GM12878 (cell line): ENCODE results near the gene MAOA.

Experiments
- ATF2 ChIP-seq: IDR thresholded peaks from 2 replicates; pipeline ENCODE4 v1.6.1; 2012; ENCODE audit warnings: low read length, inconsistent platforms
- E4F1 ChIP-seq: fragments of 450-650 bp; IDR thresholded peaks from 2 replicates; pipeline ENCODE4 v1.6.1; 2018; ENCODE audit warnings: borderline replicate concordance, mild to moderate bottlenecking; ENCODE audit not compliant: partially characterized antibody
- EP300 ChIP-seq, 2 experiments: fragments of 150-350 bp in 1 of 2; IDR thresholded peaks; 2 replicates each; pipeline ENCODE4 v1.6.1; 2011 to 2012; ENCODE audit warnings: low read depth in 2 of 2, low read length in 2 of 2, borderline replicate concordance in 1 of 2, improper control_type of control experiment in 1 of 2, inconsistent platforms in 1 of 2; ENCODE audit not compliant: control insufficient read depth in 1 of 2
- EZH2 ChIP-seq: IDR thresholded peaks from 2 replicates; pipeline ENCODE4 v1.6.1; 2012; ENCODE audit warnings: low read depth, mild to moderate bottlenecking, control low read depth, inconsistent platforms, low read length, borderline replicate concordance; ENCODE audit not compliant: control insufficient read depth
- JUND ChIP-seq: IDR thresholded peaks from 2 replicates; pipeline ENCODE4 v1.6.1; 2012; ENCODE audit warnings: low read depth, mild to moderate bottlenecking, low read length, improper control_type of control experiment, moderate library complexity
- MTA2 ChIP-seq: fragments of 450-650 bp; IDR thresholded peaks from 2 replicates; pipeline ENCODE4 v1.6.1; 2016; ENCODE audit warnings: low read depth, mild to moderate bottlenecking, moderate library complexity
- MTA3 ChIP-seq: IDR thresholded peaks from 2 replicates; pipeline ENCODE4 v1.6.1; 2012; ENCODE audit warnings: low read length, inconsistent platforms, borderline replicate concordance
- POLR2A ChIP-seq: IDR thresholded peaks from 2 replicates; pipeline ENCODE4 v1.6.1; 2011; ENCODE audit warnings: low read depth, mild to moderate bottlenecking, low read length
- POLR2AphosphoS5 ChIP-seq: IDR thresholded peaks from 2 replicates; pipeline ENCODE4 v1.6.1; 2011; ENCODE audit warnings: mild to moderate bottlenecking, low read length, inconsistent platforms
- SMARCA5 ChIP-seq: fragments of 450-650 bp; IDR thresholded peaks from 2 replicates; pipeline ENCODE4 v1.6.1; 2017; ENCODE audit warnings: mild to moderate bottlenecking
- USF2 ChIP-seq: IDR thresholded peaks from 2 replicates; pipeline ENCODE4 v1.6.1; 2011; ENCODE audit warnings: low read depth, low read length, improper control_type of control experiment, borderline replicate concordance
- YY1 ChIP-seq: IDR thresholded peaks from 2 replicates; pipeline ENCODE4 v1.6.1; 2011; ENCODE audit warnings: low read depth, mild to moderate bottlenecking, low read length
- ZBTB33 ChIP-seq: fragments of 450-650 bp; IDR thresholded peaks from 2 replicates; pipeline ENCODE4 v1.6.1; 2017; ENCODE audit warnings: mild to moderate bottlenecking
- TF ChIP-seq, protein P1 (sequence below), 3 experiments: IDR thresholded peaks in 2 of 3; conservative IDR thresholded peaks in 1 of 3; 2 replicates each; pipeline ENCODE4 v1.5.1; 2011; ENCODE audit warnings: low read depth in 3 of 3, low read length in 3 of 3, mild to moderate bottlenecking in 3 of 3, control low read depth in 2 of 3, moderate library complexity in 2 of 3, inconsistent platforms in 1 of 3, mixed read lengths in 1 of 3; ENCODE audit not compliant: control insufficient read depth in 2 of 3, insufficient read depth in 1 of 3; ENCODE audit errors: extremely low read depth in 1 of 3

DNA sequence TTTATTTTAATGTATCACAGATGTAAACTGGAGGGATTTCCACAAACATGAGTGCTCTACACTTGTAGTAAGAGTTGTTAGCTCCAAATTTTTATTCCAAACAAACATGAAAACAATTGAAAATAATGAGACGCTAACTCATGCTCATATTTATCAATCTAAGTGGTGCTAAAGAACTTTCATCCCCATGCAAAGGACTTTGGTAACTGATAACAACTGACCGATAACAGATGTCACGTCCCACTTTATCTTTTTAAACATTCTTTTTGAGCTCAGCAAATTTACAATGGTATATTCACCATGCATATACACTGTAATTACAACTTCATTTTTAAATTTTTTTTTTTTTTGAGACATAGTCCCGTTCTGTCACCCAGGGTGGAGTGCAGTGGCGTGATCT is 15.6 kb upstream of the MAOA start:
- no peak for TF ChIP-seq EZH2
- no peak for TF ChIP-seq YY1
- no peak for TF ChIP-seq SMARCA5
- no peak for TF ChIP-seq E4F1
- TF ChIP-seq, protein P1, sequence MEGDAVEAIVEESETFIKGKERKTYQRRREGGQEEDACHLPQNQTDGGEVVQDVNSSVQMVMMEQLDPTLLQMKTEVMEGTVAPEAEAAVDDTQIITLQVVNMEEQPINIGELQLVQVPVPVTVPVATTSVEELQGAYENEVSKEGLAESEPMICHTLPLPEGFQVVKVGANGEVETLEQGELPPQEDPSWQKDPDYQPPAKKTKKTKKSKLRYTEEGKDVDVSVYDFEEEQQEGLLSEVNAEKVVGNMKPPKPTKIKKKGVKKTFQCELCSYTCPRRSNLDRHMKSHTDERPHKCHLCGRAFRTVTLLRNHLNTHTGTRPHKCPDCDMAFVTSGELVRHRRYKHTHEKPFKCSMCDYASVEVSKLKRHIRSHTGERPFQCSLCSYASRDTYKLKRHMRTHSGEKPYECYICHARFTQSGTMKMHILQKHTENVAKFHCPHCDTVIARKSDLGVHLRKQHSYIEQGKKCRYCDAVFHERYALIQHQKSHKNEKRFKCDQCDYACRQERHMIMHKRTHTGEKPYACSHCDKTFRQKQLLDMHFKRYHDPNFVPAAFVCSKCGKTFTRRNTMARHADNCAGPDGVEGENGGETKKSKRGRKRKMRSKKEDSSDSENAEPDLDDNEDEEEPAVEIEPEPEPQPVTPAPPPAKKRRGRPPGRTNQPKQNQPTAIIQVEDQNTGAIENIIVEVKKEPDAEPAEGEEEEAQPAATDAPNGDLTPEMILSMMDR (IDR thresholded peaks at IDR 0.05 in 2 of 3, conservative IDR thresholded peaks at IDR 0.05 in 1 of 3; ENCODE audit: control insufficient read depth in 2 of 3, extremely low read depth in 1 of 3, insufficient read depth in 1 of 3, low read depth in 3 of 3, low read length in 3 of 3) = no peak
- TF ChIP-seq ATF2 = no peak
- no peak for TF ChIP-seq MTA2
- no peak for TF ChIP-seq JUND
- TF ChIP-seq POLR2AphosphoS5 = no peak
- no peak for TF ChIP-seq USF2
- TF ChIP-seq MTA3 = no peak
- no peak for TF ChIP-seq EP300 (IDR thresholded peaks at IDR 0.05; ENCODE audit: borderline replicate concordance in 1 of 2, control insufficient read depth in 1 of 2, low read depth in 2 of 2, low read length in 2 of 2)
- no peak for TF ChIP-seq ZBTB33
- no peak for TF ChIP-seq POLR2A
